NCI-H1694 treated with DMSO at 0.1 percent for 48 hours (cell line): ENCODE results near the gene WASF3.
A peak's percentile ranks its signal among the peaks of the same experiment; 100 is the strongest.

Experiments
- DNase-seq: peaks from one replicate; lab custom pipeline; 2025; lab: John Stamatoyannopoulos, UW

Gene WASF3

DNA sequence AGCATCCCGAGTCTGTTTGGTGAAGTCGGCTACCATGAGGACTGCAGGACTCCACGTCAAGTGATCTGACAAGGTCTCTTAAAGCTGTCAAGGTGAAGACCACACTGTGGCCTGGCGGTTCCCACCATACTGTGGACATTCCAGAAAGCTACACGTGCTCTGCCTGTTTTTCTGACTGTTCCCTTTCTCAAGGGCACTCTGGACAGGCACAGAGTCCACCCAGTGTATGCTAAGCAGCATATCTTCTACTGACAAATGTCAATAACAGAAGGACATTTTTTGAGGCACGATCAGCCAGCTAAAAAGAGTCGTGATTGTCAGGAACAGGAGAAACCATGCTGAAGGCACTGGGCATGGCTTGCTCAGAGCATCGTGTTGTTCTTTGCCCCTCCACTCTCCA lies 12.8 kb upstream of the WASF3 start:
- no peak for DNase-seq

DNA sequence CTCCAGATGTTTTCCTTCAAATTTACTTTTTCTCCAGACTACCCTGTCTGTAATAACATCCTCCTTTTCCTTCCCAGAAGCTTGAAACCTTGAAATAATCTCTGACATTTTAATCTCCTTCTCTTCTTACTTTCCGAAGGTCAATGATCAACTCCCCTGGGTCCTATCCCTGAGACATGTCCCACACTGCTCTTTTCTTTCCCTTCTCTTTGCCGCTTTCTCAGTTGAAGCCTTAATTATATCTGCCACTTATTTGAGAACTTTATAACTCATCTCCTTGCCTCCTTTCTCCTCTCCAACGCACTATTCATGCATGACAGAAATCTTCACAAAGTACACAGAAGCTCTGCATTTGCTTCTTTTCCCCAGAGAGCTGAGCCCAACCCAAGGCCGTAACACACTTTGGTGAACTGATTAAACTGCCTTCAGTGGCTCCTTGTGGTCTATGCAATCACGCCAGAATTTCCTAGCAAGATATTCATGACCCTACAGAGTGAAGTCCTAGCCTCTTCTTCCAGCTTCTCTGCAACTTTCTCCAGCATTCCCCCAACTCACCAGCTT lies 9.2 kb upstream of the WASF3 start:
- no peak for DNase-seq

DNA sequence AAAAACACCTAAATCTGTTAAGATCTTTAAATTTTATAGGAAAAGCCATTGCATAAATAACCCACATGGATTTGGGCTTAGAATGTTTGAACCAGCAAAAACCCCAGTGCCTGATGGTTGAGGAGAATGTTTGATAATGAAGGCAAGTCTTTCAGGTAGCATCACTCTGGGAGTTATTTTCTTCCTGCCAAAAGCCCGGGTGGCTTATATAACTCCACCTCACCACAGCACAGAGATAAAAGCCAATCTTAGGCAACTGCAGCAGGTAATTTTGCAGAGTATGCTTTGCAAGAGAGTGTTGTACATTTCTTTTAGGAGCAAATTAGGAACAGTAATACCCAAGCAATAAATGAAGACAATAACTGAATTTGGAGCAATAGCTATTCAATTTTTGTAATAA lies 7.8 kb upstream of the WASF3 start:
- no peak for DNase-seq

DNA sequence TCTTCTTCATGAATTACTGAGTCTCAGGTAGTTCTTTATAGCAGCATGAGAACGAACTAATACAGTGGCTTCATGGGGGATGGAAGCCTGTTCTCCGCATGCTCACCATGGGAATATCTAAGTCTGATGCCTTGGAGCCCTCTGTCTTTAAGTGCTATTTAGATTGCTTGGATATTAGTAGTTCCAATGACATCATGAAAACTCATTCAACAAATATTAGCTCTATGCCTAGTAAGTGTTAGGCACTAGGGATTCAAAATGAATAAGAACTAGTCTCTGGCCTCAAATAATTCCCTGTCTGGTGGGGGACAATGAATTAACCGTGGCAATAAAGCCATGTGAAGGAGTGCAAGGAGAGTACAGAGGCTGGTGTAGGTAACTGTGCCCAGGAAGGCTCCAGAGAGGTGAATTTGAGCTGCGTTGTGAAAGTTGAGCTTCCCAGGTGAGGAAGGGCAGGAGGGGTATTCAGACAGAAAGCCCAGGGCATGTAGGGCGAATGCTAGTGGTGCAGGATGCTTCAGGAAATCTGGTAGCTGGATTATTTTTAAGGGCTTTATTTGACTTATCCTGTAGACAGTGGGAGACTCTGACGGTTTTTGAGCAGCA lies 6.1 kb upstream of the WASF3 start:
- no peak for DNase-seq

DNA sequence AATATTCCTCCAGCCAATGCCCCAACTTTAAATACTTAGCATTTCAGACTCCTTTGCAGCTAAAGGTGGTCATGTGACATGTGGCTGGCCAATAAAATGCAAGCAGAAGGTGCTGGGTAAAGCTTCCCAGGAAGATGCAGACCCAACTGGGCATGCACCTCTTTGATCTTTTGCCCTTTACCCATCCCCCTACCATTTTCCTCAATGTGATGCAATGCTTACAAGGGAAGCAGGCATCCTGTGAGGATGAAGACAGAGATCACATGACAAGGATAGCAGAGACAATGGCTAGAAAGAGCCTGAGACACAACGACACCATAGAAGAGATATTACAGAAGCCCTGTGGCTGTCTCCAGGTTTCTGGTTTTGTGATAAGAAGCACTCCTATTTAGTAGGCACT lies 2.1 kb upstream of the WASF3 start:
- no peak for DNase-seq

DNA sequence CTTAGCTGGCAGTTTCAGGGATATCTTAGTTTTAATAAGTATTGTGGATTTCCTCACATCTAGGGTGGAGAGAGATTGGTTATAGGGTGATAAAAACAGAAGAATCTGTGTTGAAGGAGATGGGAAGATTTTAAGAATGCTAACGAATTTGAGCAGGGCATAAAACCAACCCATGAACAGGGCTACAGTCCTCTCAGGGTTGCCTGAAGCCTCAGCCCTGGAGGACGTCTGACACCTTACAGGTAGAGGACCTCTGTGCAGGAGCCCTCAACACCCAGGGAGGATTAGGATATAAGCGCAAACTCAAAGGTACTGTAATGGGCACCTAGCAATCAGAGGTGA lies 461 bp upstream of the WASF3 start:
- DNase-seq, result no peak

DNA sequence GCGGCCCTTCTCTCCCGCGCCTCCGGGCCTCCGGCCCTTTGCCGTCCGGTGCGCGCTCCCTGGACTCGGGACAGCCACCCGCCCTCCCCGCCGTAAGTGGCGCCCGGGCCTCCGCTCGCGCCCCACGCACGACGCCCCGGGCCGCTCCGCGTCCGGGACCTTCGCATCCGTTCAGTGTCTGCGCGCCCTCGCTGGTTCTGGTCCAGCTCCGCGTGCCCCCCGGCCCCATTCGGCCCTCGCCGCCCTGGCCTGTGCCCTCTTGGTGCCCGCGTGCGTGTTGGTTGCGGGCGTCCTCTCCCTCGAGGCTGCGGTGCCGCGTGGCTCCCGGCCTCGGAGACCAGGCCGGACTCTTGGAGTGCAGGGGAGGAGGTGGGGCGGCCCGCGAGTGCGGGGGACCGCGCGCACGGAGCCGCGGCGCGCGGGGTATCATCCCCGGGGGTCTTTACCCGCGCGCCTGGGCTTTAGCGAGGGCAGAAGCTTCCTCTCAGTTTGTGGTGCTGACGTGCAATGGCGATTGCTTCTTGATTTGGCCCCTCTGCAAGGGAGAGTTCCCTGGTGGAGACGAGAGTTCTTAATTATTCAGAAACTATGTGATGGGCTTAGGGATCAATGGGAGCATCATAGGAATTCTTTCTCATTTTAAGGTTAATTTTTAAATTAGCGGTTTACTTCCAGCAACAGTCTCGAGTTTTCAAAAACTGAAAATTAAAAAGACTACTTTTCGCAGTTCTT lies 757 bp downstream of the WASF3 start:
- no peak for DNase-seq

DNA sequence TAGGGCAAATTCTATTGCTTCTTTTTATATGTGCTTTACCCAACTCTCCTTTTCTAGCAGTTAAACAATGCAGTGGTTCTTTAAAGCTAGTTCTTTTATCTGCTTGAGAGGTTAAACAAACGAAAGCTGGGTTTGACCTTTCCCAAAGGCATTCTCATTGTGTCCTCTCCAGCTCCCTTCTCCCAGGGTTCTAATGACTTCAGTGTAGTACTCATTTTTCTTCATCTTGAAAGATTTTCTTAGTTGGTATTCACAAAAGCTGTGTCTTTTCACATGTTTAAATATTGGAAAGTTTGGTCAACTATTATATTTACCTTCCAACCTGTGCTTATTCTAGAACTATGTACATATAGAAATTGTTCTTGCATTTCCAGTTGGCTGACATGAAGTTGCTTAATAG lies 1.5 kb downstream of the WASF3 start:
- DNase-seq, result no peak

DNA sequence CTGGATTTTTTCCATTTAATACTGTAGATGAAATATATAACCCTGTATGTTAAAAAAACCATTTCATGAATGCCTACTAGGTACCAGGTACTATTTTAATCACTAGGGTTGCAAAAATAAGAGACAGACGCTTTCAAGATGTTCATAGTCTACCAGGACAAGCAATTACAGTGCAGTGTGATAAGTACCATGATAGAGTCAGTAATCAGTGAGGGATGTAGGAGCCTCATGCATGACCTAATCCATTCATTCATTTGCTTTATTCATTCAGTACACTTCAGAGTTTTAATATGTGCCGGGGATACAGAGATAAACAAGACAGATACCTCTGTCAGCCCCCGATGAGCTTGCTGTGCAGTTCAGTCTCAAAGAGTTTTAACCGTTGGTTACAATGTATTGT lies 3.0 kb downstream of the WASF3 start:
- DNase-seq, result no peak

DNA sequence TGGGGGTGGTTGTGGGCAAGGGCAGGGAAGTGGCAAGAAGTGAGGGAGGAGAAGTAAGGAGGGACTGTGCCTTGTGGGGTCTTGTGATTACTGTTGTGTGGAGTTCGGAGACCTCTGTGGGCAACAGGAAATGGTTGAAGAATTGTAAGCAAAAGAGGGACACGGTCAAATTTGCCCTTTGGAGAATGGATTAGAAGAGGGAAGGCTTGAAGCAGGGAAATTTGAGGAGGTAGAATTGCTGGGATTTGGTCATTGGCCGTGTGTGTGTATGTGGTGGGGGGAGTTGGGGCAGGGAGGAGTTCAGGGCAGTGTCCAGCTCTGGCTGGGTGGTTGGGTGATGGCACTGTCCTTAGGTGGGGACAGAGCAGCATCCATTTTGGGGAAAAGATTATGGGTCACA lies 3.6 kb downstream of the WASF3 start:
- no peak for DNase-seq

DNA sequence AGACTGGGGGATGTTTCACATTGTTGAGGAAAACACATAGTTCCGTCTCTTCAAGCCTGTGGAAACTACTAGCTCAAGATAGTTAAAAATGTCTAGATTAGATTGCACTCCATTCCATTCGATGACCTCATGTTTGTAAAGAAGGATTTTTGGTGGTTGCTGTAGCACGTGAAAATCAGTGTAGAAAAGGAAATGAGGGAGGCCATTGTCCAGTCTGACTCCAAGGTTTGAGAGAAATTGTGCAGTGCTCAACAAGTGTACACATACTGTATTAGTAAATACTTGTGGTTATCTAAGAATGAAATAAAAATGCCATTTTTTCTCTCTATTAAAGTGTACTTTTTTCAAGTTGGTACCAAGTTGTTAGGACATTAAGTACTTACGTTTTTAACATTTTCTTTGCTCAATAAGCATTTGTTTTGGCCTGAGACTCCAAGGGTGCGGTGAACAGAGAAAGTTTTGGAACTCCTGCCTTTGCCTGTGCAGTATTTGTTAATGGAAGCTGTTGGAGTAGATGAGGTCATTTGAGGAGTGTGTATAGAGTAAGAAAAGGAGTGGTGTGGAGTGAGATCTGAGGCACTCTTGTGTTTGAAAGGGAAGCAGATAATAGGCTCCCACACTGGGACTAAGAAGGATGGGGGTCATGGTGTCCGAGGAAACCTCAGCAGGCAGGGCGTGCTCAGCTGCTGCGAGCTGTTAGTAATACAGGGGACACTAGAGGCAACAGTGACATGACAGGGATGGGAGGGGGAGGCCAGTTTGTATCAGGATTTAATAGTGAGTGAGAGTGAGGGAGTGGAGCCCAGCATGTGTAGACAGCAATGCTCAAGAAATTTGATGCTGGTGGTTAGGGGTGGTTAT lies 4.4 kb downstream of the WASF3 start:
- DNase-seq, result no peak

DNA sequence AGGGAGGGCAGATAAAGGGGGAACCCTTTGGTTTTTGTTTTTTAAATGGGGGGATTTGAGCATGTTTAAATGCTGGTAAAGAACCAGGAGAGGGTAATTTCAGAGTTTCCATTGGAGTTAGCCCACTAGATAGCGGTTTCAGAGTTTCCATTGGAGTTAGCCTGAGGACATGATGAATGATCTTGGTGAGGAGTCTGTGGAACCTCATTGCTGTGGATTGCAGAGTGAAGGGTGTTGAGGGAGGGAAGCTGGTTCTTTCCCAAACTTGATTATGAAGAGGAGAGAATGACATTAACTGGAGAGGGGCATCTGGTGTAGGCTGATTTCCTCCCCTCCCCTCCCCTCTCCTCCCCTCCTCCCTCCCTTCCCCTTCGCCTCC lies 5.0 kb downstream of the WASF3 start:
- DNase-seq, result no peak

DNA sequence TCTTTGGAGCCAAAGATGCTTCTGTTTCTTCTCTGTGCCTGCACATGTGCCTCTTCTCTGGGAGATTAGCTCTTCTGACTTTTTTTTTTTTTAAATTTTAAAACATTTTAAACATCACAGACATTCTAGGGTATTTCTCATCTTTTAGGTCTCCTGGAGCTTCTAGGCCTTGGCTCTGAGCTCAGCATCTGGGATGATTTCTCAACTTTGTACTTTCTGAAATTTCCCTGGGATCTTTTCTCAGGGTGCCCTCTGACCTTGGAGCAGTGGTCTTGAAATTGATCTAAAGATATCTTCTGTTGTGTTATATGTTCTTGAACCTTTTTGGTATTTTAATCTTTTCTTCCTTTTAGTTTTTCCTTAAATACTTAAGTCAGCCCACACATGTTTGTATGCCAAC lies 6.2 kb downstream of the WASF3 start:
- no peak for DNase-seq

DNA sequence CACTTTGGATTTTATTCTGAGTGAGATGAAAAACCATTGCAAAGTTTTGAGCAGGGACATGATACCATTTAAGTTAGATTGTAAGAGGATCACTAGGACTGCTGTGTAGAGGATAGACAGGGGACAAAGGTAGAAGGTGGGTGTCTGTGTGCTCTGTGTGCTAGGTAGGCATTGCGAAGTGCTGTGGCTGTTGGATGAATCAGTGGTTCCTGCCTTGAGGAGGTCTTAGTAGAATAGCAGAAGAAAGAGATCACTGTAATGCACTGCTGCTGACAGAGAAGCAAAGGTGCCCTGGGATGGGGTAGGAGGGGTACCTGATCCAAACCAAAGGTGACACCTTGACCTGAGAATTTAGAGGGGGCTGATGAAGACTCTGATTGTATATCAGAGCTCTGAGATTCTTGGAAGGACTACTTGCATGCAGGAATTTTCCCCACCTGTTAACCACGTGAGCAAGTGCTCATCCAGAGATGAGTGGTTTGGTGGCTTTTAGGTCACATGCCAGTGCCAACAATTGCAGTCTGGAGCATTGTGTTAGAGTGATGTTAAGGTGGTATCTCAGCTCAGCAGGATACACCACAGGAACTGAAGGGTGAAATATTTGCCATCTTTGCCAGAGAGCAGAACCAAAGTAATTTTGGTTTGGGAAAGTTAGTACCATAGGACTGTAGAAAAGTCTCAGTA lies 10.8 kb downstream of the WASF3 start:
- no peak for DNase-seq

DNA sequence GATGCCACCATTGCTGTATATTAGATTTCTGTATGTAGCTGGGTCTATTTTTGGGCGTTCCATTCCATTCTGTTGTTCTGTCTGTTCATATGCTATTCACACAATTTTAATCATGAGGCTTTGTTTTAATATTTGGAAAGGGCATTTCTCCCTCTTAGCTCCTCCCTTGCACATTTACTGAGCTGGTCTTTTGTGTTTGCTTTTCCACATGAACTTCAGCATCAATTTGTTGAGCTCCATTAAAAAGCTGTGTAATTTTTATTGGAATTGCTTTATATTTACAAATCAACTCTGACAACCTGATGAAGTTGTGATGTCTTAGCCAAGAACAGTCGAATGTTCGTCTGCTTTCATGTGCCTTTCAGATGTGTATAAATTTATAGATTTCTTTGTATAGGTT lies 14.0 kb downstream of the WASF3 start:
- DNase-seq, result no peak

DNA sequence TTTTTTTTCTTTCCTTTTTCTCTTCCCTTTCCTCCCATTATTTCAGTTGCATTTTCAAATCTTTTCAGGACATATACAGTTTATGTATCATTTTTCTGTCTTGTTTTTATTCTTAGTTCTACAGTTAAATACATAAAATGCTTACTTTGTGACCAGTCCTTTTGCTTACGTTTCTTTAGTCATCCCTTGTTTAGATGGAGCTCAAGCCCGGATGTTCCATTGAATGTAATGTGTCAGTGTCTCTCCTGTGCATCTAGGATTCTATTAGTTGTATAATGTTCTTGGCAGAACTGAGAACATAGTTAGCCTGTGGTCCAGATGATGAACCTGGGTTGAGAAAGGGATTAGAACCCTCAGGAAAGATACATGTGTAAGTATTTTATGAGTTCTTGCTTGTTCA lies 17.8 kb downstream of the WASF3 start:
- no peak for DNase-seq

DNA sequence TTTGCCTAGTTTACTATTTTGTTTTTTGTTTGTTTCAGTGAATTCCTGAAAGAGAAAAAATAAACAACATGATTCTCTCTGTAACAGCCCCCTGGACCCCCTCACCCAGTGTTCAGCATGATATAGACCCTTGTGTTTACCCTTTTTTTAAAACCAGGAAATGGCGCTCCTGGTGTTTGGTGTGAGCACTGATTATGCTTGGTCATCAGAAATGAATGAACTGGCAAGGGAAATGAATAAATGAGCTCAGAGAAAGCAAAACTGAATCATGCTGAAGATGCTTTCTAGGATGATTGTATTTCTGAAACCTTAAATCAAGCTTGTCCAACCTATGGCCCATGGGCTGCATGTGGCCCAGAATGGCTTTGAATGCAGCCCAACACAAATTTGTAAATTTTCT lies 22.1 kb downstream of the WASF3 start:
- DNase-seq, result no peak

DNA sequence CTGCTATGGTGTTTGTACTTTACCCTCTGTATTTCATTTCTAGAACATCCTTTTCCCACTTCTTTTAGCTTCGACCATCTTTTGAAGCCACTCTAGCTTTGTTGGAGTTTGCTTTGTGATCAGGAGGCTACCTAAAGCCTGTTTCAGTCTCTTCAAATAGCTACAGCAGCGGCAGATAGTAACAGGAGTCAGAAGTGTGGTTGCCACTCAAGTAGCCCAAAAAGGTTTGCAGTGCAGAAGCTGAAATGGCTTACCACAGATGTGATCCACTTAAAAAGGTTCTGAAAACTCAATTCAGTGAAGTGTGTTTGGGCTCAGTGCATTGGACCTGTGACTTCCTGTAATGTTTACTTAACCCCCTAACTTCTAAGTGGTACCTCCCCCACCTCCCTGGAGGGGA lies 26.2 kb downstream of the WASF3 start:
- peak; percentile 3 for DNase-seq

DNA sequence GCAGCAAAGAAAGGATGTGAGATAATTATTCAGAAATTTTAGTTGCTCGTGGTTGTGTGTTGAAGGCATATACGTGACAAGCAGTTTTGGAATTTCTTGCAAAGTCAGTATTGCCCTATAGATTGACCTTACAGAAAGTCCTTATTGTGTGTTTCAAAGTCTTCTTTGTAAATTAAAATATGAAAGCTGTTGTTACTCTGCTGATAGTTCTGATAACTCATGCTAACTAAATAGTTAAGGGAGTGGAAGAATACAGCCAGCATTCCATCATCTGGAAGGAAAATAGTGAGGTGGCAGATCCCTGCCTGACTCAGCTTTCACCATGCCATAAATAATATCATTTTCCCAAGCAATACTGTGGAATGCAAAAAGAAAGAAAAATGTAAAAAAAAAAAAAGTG lies 27.2 kb downstream of the WASF3 start:
- no peak for DNase-seq

DNA sequence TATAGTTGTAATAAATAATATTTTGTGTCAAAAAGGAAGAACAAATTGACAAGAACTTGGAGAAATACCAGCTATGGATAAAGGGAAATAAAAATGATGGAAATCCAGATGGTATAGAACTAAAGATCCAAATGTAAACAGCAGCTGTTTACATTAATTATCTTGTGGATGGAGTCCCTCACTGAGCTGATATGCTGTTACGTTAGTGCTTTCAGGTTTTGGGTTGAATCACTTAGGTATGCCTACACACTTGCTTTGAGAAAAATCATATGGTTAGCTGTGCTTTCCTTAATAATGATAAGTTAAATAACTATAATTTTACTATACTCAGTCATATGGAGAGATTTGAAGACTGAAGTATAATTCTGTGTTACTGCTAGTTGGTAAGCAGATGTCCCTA lies 27.7 kb downstream of the WASF3 start:
- peak; percentile 82 for DNase-seq

DNA sequence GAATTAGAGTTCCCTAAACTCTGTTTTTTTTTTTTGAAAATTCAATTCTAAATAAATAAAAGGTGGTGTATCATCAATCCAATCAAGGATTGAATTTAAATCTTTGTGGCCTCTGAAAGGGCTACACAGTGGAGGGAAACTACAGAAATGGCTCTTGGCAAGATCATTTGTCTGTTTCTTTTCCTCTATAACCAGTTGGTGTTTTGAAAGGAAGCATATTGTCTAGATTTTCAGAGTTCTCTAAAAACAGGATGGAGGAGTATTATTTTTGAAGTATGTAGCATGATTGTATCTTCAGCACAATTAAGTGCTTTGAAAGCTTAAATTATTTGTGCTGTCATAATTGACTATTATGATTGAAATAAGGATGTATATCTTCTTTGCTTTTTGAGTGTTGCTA lies 29.8 kb downstream of the WASF3 start:
- DNase-seq, result no peak

DNA sequence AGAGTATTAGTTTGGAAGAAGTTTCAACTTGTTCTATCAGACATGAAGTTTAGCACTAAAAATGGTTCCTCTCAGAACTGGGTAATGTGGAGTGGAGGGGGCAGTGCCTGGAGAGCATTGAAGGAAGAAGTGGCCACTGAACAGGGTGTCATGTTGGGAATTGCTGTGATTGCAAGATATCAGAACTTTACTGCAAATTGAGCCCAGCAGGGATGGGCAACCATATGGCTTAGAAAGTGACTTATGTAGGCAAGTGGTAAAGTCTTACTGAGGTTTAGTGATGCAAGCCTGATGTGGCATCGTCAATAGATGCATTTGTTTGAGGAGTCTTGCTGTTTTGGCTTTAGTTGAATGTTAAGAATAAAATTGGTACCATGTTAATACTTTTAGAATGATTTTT lies 31.7 kb downstream of the WASF3 start:
- DNase-seq, result no peak

DNA sequence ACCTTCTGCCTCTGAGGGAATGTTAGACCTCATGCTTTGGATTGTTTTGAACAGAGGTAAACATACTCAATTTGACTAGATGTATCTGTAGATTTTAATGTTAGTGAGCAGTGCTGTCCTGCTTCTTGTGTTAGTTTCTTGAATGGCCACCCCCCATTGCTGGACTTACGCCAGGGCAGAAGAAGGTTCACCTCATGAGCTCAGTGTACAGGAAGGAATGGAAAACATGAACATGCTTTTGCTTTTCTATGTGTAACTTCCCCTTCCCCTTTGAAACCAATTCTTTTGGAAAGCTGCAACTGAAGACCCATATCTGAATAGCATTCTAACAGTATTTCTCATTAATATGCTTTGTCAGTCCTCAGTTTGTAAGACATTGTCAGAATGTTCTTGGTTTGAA lies 32.3 kb downstream of the WASF3 start:
- no peak for DNase-seq
